GM18858 (cell line): Measurements from ENCODE around the gene NECTIN1.

Experiments used
- ATAC-seq: cut with Tn5 transposase; IDR thresholded peaks from one replicate; pipeline ENCODE4 v1.9.1; 2021; ENCODE audit not compliant: unreplicated experiment

NECTIN1 gene

DNA sequence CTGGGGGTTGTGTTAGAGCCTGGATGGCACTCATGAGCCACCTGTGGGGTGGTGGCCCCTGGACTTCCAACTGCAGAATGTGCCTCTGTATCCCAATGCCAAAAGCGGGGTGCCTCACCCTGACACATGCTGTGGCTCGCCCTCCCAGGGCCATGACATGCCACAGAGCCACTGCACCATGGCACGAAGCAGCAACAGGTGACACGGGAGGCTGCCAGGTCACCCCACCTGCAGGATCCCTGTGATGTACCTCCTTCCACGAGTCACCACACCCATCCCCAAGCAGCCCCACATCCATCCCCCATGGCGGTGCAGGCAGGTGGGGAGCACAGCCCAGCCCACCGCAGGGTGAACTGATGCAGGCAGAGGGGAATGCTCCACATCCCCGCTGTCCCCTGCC lies 14.8 kb downstream of the NECTIN1 start:
- no peak for ATAC-seq

DNA sequence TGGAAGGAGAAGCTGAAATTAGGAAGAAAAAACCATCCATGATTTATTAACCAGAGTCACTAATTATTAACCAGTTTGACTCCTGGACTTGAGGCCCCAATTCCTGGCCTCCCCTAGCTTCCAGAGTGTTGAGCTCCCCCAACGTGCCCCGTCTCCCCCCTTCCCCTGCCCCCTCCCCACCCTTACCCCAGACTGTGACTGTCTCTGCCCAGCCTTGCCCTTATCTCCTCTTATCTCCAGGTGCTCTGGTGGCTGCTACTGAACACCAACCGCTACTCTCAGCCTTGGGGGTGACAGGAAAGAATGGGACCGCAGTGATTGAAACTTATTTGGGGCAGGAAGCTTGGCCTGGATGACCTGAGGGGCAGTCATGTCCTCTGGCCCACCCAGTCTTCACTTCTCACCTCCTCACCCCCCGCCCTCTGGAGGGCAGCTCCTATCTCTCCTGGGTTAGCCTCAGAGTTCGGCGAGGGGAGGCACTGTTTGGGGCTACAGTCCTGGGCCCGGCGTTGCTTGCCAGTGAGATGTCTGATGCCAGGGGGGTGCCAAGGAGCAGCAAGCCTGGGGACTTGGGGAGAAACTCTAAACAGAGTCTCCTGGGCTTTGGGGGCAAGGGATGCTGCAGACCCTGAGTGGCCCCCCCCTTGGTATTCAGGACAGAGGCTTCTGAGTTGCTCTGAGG lies 15.5 kb downstream of the NECTIN1 start:
- ATAC-seq = no peak

DNA sequence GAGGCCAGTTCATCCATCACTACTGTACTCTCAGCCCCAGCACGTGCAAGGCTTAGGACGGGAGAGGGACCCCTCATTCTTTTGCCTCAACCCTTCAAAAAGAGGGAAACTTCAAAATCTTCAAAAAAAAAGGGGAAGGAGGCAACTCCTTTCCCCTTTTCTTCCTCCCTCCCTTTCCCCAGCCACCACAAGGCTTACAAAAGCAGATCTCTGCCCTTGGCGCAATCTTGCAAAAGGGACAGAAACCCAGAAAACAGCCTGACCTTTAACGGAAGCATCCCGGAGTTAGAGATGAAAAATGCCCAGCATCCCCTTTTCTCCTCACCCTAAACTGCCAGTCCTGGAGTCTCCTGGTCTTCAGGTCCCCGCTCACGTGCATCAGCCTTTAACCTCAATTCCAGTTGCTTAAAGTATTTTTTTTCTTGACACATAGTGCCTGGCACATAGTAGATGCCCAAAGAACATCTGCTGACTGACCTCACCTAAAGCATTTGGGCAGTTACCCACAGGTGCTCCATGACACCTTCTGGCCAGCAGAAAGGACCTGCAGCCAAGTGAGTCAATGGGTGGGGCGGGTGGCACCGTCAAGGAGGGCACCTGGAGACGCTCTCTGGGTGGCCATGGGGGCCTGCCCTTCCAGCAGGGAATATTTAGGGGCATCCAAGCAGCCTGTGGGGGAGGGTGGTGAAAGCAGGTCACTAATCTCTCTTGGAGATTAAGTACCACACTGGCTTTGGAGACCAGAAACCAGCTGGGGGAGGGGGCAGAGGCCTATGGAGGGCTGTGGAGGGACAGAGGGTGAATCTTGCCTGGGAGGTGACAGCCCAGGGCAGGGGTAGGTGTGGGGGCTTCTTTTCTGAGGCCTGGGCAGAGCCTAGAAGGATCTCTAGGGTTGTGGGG lies 16.3 kb downstream of the NECTIN1 start:
- ATAC-seq = no peak

DNA sequence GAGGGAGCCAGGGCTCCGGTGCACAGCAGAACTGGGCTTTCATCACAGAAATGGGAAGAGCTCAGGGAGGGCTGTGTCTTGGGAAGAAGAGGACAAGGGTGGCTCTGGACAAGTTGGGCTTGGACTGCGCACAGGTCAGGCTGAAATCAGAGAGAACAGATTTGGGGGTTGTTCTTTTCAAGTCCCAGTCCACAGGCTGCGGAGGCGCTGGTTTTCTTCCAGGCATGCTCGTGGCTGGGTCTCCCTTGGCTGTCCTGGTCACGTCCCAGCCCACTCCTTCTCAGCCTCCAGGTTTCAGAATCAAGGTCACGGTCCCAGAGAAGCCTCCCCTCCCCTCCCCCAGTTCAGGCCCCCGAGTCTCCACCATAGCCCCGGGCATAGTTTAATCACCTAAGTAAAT lies 17.0 kb downstream of the NECTIN1 start:
- no peak for ATAC-seq

DNA sequence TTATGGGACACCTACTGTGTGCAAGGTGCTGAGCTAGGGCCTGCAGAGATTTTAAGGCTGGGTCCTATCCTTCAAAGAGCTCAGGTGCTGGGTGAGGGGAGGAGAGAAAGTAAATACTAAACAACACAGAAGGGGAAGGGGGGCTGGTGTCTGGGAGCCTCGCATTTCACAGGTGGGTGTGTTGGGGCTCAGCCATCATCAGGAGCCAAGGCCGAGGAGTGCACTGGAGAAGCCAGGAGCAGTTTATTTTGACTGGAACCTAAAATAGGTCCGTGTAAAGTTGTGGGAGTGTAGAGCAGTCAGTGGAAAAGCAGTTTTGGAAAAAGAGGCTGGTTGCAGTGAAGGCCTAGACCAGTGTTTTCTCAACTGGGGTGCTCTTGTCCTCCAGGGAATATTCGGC lies 17.5 kb downstream of the NECTIN1 start:
- ATAC-seq = no peak

DNA sequence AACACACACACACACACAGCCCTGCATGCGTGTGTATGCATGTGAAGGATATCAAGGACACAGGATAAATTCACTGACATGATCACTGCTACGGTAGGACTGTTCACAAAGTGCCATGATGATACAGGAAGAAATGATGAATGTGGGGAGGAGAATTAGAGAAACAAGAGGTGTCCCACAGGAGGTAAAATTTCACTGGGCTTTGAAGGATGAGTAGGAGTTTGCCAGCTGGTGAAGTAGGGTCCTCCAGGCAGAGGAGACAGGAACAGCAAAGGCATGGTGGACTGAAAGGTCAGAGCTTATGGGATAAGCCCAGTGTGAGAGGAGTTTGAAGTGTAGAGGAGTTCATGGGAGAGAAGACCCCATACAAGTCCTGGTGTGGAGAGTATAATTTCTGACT lies 18.6 kb downstream of the NECTIN1 start:
- ATAC-seq = no peak

DNA sequence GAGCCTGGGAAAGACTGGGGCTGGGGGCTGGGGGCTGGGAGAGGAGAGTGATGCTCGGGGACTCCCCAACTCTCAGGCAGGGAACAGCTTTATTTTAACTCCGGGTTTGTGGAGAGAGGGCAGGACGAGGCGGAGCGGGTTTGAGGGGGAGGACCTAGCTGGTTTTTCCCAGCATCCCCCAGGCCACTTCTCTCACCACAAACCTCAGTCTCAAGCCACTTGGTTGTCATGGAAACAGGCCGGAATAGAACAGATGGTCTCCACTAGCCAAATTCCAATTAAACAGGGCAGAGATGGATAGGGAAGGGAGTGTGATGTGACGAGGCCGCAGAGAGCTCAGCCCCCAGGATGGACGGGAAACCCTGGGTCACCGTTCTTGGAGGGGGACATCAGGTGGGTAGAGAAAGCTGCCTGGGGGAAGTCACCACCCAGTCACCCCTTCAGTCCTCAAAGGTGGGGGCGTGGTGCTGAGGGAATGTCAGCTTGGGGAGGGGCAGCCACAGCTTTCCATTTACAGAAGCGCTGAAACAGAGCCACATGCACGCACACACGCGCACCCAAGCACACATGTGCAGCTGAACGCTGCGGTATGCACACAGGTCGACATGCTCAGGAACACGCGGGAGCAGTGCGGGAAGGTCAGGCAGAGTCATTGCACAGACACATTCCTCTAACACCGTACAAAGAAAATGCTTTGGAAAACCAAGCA lies 19.2 kb downstream of the NECTIN1 start:
- no peak for ATAC-seq

DNA sequence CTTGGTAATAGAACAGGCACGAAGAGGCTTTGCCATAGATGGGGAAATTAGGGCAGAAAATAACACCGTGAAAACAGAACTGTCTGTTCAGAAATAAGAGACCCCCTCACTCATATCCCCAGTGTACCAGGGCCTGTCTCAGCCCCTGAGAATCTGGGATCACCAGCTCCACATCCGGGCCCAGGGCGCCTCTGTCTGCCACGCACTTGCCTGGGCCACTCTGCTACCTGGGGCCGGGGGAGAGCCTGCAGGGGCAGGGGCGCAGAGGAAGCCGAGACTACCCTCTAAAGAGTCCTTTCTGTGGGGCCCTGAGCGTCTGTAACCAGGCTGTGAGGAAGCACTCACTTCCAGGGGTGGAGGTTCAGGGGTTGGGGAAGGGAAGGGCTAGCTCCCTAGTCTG lies 19.8 kb downstream of the NECTIN1 start:
- ATAC-seq = no peak

DNA sequence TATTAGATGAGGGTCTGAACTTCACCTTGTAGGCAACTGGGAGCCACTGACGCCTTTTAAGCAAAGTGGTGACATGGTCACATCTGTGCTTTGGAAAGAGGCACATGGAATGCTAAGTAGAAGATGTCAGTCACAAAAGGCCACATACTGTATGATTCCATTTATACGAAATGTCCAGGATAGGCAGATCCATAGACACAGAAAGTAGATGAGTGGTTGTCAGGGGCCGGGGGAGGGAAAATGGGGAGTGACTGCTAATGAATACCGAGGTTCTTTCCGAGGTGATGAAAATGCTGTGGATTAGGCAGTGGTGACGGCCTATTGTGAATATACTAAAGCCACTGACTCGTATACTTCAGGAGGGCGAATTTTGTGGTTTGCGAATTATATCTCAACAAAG lies 20.6 kb downstream of the NECTIN1 start:
- no peak for ATAC-seq

DNA sequence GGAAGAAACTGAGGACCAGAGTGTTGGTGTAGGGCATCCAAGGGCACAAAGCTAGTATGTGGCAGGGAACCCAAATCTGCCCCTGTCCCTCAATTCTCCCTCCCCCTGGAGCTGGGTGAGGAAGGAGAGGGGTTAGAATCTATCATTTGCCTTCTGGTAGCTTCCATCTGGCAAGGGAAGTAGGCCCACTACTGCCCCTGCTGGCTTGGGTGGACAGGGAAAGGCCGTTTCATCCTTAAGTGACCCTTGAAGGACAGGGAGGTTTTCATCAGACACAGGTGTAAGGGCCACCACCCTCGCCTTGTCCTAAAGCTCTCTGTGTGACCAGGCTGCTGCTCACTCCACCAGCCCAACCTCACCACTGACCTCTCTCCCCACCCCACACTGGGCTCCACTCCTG lies 22.1 kb downstream of the NECTIN1 start:
- ATAC-seq = no peak

DNA sequence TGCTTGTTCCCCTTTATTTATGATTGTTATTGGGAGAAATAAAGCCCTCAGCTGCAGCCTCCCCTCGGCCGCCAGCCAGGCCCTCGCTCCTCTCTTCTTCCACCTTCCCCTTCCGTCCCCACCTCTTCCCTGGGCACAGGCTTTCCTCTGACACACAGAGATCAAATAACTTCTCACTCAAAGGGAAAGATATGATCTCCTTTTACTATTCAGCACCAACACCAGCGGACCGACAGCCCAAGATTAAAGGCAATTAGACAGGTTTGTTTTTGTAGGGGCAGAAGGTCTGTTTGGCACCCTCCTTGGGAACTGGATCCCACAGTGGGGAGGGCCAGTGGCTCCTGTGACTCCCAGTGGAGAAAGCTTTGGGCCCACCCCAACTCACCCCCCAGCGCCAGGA lies 23.0 kb downstream of the NECTIN1 start:
- ATAC-seq = no peak

DNA sequence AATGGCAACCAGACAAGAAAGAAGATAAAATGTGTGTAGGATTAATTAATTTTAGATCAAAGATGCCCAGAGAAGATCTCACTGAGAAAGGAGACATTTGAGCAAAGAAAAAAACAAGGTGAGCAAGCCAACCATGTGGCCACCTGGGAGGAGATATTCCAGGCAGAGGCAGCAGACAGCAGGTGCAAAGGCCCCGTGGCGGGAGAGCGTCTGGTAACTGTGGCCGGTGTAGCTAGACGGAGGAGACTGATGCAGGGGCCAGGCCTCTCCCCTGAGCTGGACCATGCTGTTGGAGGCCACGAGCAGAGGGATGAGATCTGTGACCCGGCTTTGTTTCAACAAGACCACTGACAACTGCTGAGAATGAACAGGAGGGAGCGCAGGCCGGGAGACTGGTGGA lies 23.6 kb downstream of the NECTIN1 start:
- ATAC-seq = no peak

DNA sequence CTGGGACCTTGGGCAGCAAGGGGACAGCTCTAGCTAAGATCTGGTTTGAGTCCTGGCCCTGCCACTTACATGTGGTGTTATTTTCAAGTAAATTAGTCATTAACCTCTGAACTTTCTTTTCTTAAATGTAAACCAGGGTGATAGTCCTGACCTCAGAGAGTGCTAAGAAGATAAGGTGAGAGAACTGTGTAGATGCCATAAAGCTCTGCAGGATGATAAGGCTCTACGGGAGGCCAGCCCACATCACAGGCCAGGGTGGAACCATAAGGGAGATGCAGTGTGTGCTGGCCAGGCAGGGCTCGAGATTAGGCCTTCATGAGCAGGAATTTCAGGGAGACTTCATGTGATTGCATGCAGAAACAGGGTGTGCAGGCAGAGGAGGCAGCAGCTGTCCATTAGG lies 24.2 kb downstream of the NECTIN1 start:
- no peak for ATAC-seq

DNA sequence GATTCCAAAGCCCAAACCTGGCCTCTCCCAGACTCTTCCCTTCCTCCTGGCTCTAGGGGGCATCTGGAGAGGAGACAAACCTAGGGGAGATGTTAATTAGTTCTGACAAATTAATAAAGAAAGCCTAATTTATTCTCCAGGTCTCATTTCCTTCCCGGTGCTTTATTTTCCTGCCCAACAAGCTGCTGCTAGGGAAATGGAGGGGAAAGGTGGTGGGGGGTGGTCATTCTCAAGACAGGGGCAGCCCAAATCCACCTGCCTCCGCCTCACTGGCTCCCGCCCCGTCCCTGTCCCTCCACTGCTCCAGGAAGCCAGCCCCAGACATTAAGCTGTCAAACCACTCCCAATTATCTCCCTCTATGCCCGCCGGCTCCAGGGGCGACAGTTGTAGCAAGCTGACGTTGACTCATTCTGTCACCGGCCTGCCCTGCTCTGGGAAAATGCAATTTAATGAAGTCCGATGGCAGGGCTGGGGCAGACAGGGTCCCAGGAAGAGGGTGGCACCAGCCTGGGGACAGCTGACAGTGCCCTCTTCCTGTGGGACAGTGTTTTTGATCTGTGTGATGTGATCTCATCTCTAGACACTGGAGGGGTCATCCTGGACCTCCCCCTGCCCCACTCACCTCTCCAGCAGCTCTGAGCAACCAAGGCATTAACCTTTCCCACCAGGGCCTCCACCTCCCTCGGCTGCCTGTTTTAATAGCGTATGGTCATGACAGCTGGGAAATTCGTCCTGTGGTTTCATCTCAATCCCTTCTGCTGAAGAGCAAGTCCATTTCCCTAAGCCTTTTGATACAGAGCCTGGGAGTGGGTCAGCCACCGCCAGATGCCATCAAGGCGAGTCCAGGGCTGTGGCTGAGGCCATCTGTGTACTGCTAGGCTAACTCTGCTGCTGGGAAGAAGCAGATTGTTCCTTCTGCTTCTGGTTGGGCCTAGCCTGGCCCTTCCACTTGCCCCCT lies 27.1 kb downstream of the NECTIN1 start:
- no peak for ATAC-seq

DNA sequence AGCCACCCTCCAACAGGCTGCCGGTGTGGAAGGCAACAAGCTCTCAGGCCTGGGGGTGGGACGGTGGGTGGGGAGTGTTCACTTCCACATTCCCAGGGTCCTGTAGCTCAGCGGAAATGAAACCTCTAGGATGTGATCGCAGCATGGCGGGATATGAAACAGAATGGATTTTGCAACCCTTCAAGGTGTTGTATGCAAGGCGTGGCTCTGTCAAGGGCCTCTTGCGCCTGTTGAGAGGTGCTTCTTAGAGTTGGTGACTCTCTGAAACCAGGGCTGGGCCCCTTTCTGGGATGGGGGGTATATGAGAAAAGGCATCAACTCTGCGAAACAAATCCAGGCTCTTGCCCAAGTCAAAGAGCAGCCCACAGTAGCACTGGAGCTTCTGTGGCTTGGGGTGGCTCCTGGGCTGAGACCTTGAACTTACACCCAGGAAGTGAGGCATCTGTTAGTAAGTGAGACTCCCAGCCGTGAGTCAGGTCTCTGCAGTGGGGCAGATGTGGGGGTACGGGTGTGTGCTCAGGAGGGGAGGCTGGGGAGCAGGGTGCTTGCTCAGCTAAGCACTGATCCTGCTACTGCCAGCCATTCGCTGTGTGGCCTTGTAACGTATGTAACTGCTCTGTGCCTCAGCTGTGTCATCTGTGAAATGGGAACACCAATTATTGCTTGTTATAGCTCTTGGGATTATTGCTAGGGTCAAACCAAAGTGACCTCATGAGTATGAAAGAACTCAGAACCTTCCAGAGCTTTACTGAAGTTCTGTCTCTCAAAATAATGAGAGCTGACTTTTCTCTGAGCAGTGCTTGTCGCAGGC lies 28.3 kb downstream of the NECTIN1 start:
- no peak for ATAC-seq

DNA sequence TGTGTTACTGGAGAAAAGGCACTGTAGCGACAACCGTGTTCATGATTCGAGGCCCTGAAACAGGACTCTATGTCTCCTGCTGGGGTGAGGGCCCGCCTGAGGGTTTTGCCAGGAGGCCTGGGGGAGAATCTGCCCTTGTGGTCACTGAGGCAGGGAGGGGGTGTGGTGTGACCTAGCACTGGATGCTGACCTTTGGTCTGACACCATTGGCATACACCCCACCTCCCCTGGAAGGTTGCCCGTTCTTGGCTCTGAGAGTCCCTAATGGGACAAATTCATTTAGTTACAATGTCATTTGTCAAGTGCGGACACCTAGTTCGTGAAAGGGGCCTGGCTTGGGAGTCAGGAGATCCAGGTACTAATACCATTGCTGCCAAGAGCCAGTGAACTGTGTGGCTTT lies 29.0 kb downstream of the NECTIN1 start:
- ATAC-seq = no peak

DNA sequence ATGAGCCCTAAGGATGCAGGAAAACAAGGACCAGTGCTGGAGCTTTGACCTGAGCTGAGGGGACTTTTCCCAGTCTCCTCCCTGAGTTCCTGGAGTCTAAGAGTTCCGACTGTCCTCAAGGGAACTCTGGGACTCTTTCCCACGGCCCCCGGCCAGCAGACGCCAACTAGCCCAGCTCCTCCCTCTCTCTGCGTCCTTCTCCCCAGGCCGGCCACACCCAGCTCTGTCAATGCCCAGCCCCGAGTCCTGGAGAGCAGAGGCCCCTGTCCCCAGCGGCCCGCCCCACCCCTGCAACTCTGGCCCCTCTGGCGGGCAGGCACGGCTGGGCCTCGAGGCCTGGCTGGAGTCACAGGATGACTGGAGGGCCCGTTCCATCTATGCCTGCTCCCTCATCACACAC lies 29.8 kb downstream of the NECTIN1 start:
- no peak for ATAC-seq

DNA sequence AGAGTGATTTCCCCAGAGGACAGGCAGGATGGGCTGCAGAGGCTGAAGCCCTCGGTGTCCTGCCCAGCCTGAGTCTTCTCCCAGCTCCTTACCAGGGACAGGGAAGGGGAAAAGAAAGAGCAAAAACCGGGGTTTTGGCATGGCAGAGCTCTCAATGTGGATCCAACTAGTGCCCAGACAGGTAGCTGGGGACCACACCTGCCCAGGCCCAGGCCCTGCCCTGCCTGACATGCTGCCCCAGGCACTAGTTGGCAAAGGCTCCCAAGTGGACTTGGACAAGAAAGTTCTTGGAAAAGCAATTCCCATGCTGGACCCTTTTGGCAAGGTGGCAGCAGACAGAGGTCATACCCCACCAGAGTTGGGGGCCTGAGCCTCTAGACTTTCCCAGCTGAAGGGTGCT lies 31.1 kb downstream of the NECTIN1 start:
- ATAC-seq = no peak

DNA sequence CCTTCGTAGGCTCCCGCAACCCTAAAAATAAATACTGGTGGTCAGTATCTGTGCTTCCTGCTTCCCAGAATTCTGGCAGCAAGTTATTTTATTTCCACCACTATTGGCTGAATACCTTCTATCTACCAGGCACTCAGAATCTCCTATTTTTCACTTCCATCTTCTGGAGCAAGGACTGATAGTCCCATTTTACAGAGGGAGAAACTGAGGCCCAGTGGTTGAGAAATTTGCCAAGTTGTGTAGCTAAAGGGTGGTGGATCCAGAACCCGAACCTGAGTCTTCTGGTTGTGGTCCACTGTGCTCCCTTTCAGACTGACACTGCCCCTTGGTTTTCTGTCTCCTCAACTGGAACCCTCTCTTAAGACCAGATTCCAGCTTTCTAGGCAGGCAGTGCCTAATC lies 31.6 kb downstream of the NECTIN1 start:
- ATAC-seq = no peak
